Ishikawa (cell line): Measurements from ENCODE around the gene SUMO3.

Experiments
- CEBPB ChIP-seq: IDR thresholded peaks from 2 replicates; pipeline ENCODE4 v1.6.1; 2012
- CREB1 ChIP-seq: IDR thresholded peaks from 2 replicates; pipeline ENCODE4 v1.6.1; 2012; ENCODE audit warnings: low read depth
- EGR1 ChIP-seq: IDR thresholded peaks from 2 replicates; pipeline ENCODE4 v1.6.1; 2012
- EP300 ChIP-seq: IDR thresholded peaks from 2 replicates; pipeline ENCODE4 v1.6.1; 2012; ENCODE audit warnings: borderline replicate concordance
- FOXM1 ChIP-seq: IDR thresholded peaks from 2 replicates; pipeline ENCODE4 v1.6.1; 2012; ENCODE audit warnings: low read depth, borderline replicate concordance
- NFIC ChIP-seq: IDR thresholded peaks from 2 replicates; pipeline ENCODE4 v1.6.1; 2012
- RAD21 ChIP-seq: IDR thresholded peaks from 2 replicates; pipeline ENCODE4 v1.6.1; 2012; ENCODE audit warnings: low read depth
- TAF1 ChIP-seq: IDR thresholded peaks from 2 replicates; pipeline ENCODE4 v1.6.1; 2012; ENCODE audit warnings: low read depth, mild to moderate bottlenecking
- TCF12 ChIP-seq: IDR thresholded peaks from 2 replicates; pipeline ENCODE4 v1.6.1; 2012; ENCODE audit warnings: low read depth
- TEAD4 ChIP-seq: IDR thresholded peaks from 2 replicates; pipeline ENCODE4 v1.6.1; 2012
- USF1 ChIP-seq: IDR thresholded peaks from 2 replicates; pipeline ENCODE4 v1.6.1; 2012
- YY1 ChIP-seq: IDR thresholded peaks from 2 replicates; pipeline ENCODE4 v1.6.1; 2012; ENCODE audit warnings: low read depth
- ZBTB7A ChIP-seq: IDR thresholded peaks from 2 replicates; pipeline ENCODE4 v1.6.1; 2012; ENCODE audit warnings: low read depth
- TF ChIP-seq, protein P1 (sequence below): IDR thresholded peaks from 2 replicates; pipeline ENCODE4 v1.6.1; 2012; ENCODE audit warnings: low read depth, mild to moderate bottlenecking
- TF ChIP-seq, protein P2 (sequence below): IDR thresholded peaks from 2 replicates; pipeline ENCODE4 v1.6.1; 2012

SUMO3 gene

GRCh38 chr21:44842087-44842486 lies 24.2 kb upstream of the SUMO3 start:
- TF ChIP-seq ZBTB7A (no peak), NFIC (no peak)

DNA sequence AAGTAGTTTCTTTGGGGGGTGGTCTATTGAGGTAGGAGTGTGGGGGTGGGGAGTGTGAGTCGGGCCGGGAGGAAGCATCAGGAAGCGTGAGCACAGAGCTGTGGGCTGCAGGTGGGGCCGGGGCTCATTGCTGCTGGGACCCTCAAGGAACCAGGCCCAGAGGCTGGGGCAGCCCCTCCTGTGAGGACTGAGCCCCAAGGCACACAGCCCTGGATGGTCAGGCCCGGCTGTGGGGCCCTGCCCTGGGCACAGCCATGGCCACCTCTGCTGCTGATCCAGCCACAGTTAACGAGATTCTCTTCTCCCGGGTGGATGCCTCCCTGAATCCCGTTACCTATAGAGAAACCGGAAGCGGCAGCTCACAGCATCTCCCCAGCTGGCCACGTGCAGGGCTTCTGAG lies 22.9 kb upstream of the SUMO3 start:
- TF ChIP-seq TCF12, result no peak
- TF ChIP-seq EGR1, result no peak
- TF ChIP-seq TAF1, result no peak
- TF ChIP-seq, protein P1, sequence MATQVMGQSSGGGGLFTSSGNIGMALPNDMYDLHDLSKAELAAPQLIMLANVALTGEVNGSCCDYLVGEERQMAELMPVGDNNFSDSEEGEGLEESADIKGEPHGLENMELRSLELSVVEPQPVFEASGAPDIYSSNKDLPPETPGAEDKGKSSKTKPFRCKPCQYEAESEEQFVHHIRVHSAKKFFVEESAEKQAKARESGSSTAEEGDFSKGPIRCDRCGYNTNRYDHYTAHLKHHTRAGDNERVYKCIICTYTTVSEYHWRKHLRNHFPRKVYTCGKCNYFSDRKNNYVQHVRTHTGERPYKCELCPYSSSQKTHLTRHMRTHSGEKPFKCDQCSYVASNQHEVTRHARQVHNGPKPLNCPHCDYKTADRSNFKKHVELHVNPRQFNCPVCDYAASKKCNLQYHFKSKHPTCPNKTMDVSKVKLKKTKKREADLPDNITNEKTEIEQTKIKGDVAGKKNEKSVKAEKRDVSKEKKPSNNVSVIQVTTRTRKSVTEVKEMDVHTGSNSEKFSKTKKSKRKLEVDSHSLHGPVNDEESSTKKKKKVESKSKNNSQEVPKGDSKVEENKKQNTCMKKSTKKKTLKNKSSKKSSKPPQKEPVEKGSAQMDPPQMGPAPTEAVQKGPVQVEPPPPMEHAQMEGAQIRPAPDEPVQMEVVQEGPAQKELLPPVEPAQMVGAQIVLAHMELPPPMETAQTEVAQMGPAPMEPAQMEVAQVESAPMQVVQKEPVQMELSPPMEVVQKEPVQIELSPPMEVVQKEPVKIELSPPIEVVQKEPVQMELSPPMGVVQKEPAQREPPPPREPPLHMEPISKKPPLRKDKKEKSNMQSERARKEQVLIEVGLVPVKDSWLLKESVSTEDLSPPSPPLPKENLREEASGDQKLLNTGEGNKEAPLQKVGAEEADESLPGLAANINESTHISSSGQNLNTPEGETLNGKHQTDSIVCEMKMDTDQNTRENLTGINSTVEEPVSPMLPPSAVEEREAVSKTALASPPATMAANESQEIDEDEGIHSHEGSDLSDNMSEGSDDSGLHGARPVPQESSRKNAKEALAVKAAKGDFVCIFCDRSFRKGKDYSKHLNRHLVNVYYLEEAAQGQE, result no peak
- TF ChIP-seq YY1, result no peak
- TF ChIP-seq NFIC, result no peak

DNA sequence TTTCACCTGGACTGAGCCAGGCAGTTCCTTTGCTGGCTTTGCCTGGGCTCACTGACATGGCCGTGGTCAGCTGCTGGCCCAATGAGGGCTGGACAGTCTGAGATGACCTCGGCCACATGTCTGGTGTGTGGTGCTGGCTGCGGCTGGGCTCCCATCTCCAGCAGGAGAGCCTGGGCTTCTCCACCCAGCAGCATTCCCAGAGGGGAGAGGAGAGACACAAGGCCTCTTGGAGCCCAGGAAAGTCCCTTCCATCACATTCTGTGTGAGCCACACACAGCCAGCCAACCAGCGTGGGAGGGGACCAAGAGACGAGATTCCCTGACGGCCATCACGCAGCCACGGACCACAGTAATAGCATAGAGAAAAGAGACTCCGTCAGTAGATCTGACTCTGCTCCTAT lies 21.1 kb upstream of the SUMO3 start:
- no peak for TF ChIP-seq CREB1
- no peak for TF ChIP-seq EP300
- no peak for TF ChIP-seq NFIC
- no peak for TF ChIP-seq FOXM1
- TF ChIP-seq YY1, result no peak
- TF ChIP-seq USF1, result no peak
- TF ChIP-seq TEAD4, result no peak
- TF ChIP-seq, protein P1, result no peak
- no peak for TF ChIP-seq TAF1
- no peak for TF ChIP-seq EGR1
- no peak for TF ChIP-seq RAD21
- TF ChIP-seq TCF12, result no peak
- TF ChIP-seq, protein P2, sequence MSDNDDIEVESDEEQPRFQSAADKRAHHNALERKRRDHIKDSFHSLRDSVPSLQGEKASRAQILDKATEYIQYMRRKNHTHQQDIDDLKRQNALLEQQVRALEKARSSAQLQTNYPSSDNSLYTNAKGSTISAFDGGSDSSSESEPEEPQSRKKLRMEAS, result no peak
- no peak for TF ChIP-seq CEBPB
- no peak for TF ChIP-seq ZBTB7A

DNA sequence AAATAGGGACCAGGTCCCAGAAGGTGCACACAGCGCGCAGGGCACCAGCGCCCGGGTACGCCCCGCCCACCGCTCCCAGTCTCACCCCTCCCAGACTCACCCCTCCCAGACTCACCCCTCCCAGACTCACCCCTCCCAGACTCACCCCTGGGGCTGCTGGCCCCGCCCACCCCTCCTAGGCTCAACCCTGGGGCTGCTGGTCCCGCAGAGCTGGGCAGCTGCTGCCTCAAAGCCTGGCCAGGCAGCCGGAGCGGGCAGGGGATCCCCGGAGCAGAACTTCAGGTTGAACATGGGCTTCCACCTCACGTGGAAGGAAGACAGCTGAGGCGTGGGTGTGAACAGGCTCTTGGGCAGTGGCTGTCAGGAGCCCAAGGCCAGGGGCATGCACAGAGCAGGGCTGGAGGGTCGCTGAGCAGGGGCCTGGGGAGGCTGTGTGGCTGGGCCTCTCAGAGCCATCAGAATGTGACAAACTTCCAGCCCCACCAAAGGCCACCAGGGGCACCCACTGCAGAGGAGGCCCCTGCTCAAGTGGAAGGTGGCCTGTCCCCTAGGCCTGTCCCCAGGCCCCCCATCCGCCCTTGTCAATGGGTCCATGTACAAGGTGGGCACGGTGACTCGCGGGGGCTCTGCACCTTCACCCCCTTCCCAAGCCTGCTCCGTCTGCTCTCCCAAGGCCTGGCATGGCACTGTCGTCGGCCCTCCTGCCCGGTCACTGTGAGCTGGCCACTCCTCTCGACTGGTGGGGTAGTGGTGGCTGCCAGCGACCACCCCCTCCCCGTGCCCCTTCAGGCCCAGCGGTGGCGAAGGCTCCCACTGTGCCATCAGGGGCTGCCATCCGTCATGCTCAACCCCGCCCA lies 20.4 kb upstream of the SUMO3 start:
- TF ChIP-seq TEAD4 (no peak), CEBPB (no peak), RAD21 (no peak)

DNA sequence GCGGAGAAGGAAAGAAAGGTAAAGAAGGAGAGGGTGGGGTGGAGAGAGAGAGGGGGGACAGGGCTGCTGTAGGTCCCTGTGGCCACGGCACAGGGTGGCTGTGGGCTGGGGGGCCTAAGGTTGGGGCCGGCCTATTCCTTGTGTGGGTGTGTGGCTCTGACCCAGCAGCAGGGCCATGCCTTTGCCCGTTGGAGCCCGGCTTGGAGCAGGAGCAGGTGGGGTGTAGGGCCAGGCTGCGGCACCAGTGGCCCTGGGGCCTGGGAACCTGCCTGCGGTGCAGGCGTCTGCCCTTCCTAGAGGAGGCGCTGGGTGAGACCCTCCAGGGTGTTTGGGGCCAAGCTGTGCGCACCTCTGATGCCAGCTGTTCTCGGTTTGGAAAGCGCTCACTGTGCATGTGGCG lies 19.7 kb upstream of the SUMO3 start:
- TF ChIP-seq ZBTB7A (no peak), CEBPB (no peak)

GRCh38 chr21:44836666-44837471 lies 19.0 kb upstream of the SUMO3 start:
- no peak for TF ChIP-seq YY1
- TF ChIP-seq USF1, result peak; percentile 90
- TF ChIP-seq EP300, result no peak
- no peak for TF ChIP-seq NFIC
- TF ChIP-seq, protein P2, result peak; percentile 75
- TF ChIP-seq, protein P1, result no peak
- no peak for TF ChIP-seq CREB1
- TF ChIP-seq TAF1, result no peak
- TF ChIP-seq CEBPB, result no peak
- no peak for TF ChIP-seq FOXM1
- TF ChIP-seq EGR1, result no peak
